GM12878 (cell line): Measurements from ENCODE around the gene CEACAM21. TPM values are rescaled to one million over a fixed set of nuclear protein-coding genes. Genes with fewer than 3 reads are reported as not detected.
A peak's percentile ranks its signal among the peaks of the same experiment; 100 is the strongest.

Source experiments
- CBFB ChIP-seq: IDR thresholded peaks from 2 replicates; pipeline ENCODE4 v1.6.1; 2016; ENCODE audit warnings: antibody characterized with exemption, low read depth
- CREM ChIP-seq: IDR thresholded peaks from 2 replicates; pipeline ENCODE4 v1.6.1; 2014; ENCODE audit warnings: antibody characterized with exemption, low read depth
- EED ChIP-seq: sonication (generic); IDR thresholded peaks from 2 replicates; pipeline ENCODE4 v1.6.1; 2016; ENCODE audit warnings: antibody characterized with exemption, low read depth
- FOXM1 ChIP-seq: IDR thresholded peaks from 2 replicates; pipeline ENCODE4 v1.6.1; 2012; ENCODE audit warnings: low read depth, mild to moderate bottlenecking, inconsistent platforms, low read length, moderate library complexity
- GABPA ChIP-seq: IDR thresholded peaks from 2 replicates; pipeline ENCODE4 v1.6.1; 2014; ENCODE audit warnings: antibody characterized with exemption, low read depth, mild to moderate bottlenecking, inconsistent platforms
- GATAD2B ChIP-seq: fragments of 450-650 bp; conservative IDR thresholded peaks from 2 replicates; pipeline ENCODE4 v1.6.1; 2017; ENCODE audit warnings: low read depth, mild to moderate bottlenecking, moderate library complexity
- IKZF2 ChIP-seq, 2 experiments: fragments of 450-650 bp; IDR thresholded peaks; 2 replicates each; pipeline ENCODE4 v1.6.1; 2017; ENCODE audit warnings: mild to moderate bottlenecking in 2 of 2, moderate library complexity in 2 of 2
- JUND ChIP-seq: IDR thresholded peaks from 2 replicates; pipeline ENCODE4 v1.6.1; 2012; ENCODE audit warnings: low read depth, mild to moderate bottlenecking, low read length, improper control_type of control experiment, moderate library complexity
- KAT2A ChIP-seq: conservative IDR thresholded peaks from 2 replicates; pipeline ENCODE4 v1.6.1; 2011; ENCODE audit warnings: low read depth, low read length; ENCODE audit not compliant: control insufficient read depth
- MTA2 ChIP-seq: fragments of 450-650 bp; IDR thresholded peaks from 2 replicates; pipeline ENCODE4 v1.6.1; 2016; ENCODE audit warnings: low read depth, mild to moderate bottlenecking, moderate library complexity
- NBN ChIP-seq: fragments of 450-650 bp; IDR thresholded peaks from 2 replicates; pipeline ENCODE4 v1.6.1; 2016
- PML ChIP-seq: IDR thresholded peaks from 2 replicates; pipeline ENCODE4 v1.6.1; 2012; ENCODE audit warnings: low read length, inconsistent platforms
- RAD51 ChIP-seq: fragments of 450-650 bp; IDR thresholded peaks from 2 replicates; pipeline ENCODE4 v1.6.1; 2016; ENCODE audit warnings: moderate library complexity, mild to moderate bottlenecking, inconsistent platforms
- SREBF2 ChIP-seq: IDR thresholded peaks from 2 replicates; pipeline ENCODE4 v1.6.1; 2012; ENCODE audit warnings: mild to moderate bottlenecking, low read length
- SRF ChIP-seq, 2 experiments: IDR thresholded peaks; 2 replicates each; pipeline ENCODE4 v1.6.1; 2011; ENCODE audit warnings: low read depth in 2 of 2, low read length in 2 of 2, mild to moderate bottlenecking in 1 of 2, moderate library complexity in 1 of 2
- TBL1XR1 ChIP-seq: IDR thresholded peaks from 2 replicates; pipeline ENCODE4 v1.6.1; 2012; ENCODE audit warnings: low read depth, low read length, improper control_type of control experiment
- ZNF217 ChIP-seq: fragments of 450-650 bp; IDR thresholded peaks from 2 replicates; pipeline ENCODE4 v1.6.1; 2017; ENCODE audit warnings: antibody characterized with exemption, mild to moderate bottlenecking
- ZNF24 ChIP-seq: fragments of 450-650 bp; IDR thresholded peaks from 2 replicates; pipeline ENCODE4 v1.6.1; 2017; ENCODE audit warnings: antibody characterized with exemption, mild to moderate bottlenecking
- ZNF622 ChIP-seq: fragments of 450-650 bp; IDR thresholded peaks from 2 replicates; pipeline ENCODE4 v1.6.1; 2017; ENCODE audit warnings: mild to moderate bottlenecking, inconsistent platforms
- polyA plus RNA-seq, 11 experiments: library from polyadenylated mRNA; depleted of rRNA in 4 of 11; unstranded in 6 of 11; stranded (reverse) in 5 of 11; fragments of >200 nt; fragmentation: Nextera tagmentation in 4 of 11; fragmentation: Illumina TruSeq in 1 of 11; extraction: Ambion mirVana in 4 of 11; extraction: Trizol in 1 of 11; gene quantifications; 1 replicate in 1 of 11; 2 replicates in 10 of 11; pipeline versions ENCODE4 v1.2.1 to v1.2.3, GENCODE V29; 2011 to 2016; ENCODE audit warnings: inconsistent platforms in 2 of 11, missing spikeins in 2 of 11, low read depth in 1 of 11
- total RNA-seq, 4 experiments: library from RNA; depleted of rRNA in 3 of 4; stranded (reverse); fragments of >200 nt in 3 of 4; fragmentation: Illumina TruSeq in 1 of 4; extraction: Trizol in 1 of 4; gene quantifications; 2 replicates each; pipeline versions ENCODE4 v1.2.1 to v1.2.3, GENCODE V29; 2013 to 2021
- TF ChIP-seq, protein P1 (sequence below): fragments of 450-650 bp; IDR thresholded peaks from 2 replicates; pipeline ENCODE4 v1.6.1; 2017; ENCODE audit warnings: low read depth, mild to moderate bottlenecking, moderate library complexity
- TF ChIP-seq, protein P2 (sequence below): IDR thresholded peaks from 2 replicates; pipeline ENCODE4 v1.6.1; 2012; ENCODE audit warnings: improper control_type of control experiment, low read depth, low read length; ENCODE audit not compliant: insufficient replicate concordance
- TF ChIP-seq, protein P3 (sequence below): fragments of 150-350 bp; IDR thresholded peaks from 2 replicates; pipeline ENCODE4 v1.6.1; 2014; ENCODE audit warnings: mild to moderate bottlenecking, low read depth, low read length
- TF ChIP-seq, protein P4 (sequence below): fragments of 450-650 bp; IDR thresholded peaks from 2 replicates; pipeline ENCODE4 v1.6.1; 2016; ENCODE audit warnings: mild to moderate bottlenecking

The CEACAM21 gene
- total and polyA plus RNA-seq, 10 of the 15 experiments (the other 5 are each of a cell fraction or from before 2014, with no cell fraction given) = 0.87 to 13.6 (median 8.1) TPM

DNA sequence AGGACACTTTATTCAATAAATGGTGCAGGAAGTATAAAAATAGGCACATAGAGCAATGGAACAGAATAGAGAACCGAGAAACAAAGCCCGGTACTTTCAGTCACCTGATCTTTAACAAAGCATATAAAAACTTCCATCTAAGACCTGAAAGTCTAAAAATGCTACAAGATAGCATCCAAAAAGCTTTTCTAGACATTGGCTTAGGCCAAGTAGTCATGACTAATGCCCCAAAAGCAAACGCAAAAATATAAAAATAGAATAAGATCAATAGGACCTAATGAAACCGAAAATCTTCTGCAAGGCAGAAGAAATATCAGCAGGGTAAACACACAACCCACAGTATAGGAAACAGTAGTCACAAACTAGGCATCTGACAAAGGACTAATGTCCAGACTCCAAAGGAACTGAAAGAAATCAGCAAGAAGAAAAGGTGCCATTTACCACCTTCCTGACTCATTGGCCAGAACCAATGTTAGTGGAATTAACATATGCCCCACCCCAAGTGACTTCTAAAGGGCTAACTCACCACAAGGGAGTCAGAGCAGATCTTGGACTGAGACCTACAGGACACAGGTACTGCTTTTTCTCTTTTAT is 40.8 kb upstream of the CEACAM21 start (continued):
- TF ChIP-seq, protein P1, sequence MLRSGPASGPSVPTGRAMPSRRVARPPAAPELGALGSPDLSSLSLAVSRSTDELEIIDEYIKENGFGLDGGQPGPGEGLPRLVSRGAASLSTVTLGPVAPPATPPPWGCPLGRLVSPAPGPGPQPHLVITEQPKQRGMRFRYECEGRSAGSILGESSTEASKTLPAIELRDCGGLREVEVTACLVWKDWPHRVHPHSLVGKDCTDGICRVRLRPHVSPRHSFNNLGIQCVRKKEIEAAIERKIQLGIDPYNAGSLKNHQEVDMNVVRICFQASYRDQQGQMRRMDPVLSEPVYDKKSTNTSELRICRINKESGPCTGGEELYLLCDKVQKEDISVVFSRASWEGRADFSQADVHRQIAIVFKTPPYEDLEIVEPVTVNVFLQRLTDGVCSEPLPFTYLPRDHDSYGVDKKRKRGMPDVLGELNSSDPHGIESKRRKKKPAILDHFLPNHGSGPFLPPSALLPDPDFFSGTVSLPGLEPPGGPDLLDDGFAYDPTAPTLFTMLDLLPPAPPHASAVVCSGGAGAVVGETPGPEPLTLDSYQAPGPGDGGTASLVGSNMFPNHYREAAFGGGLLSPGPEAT = peak; percentile 87
- peak; percentile 82 for TF ChIP-seq EED
- TF ChIP-seq CREM = peak; percentile 81; the same call in 1 of the 2 replicates
- 0 out of 4 replicates have a peak, but pooled peaks of 1 of the 2 experiments have one; percentile 49 for TF ChIP-seq SRF (IDR thresholded peaks at IDR 0.05; ENCODE audit: low read depth in 2 of 2, low read length in 2 of 2)
- TF ChIP-seq GABPA = peak; percentile 17; the same call in 1 of the 2 replicates
- TF ChIP-seq NBN = peak; percentile 91
- no peak for TF ChIP-seq ZNF24
- no peak for TF ChIP-seq JUND
- TF ChIP-seq MTA2 = peak; percentile 80
- no peak for TF ChIP-seq SREBF2
- peak; percentile 97 for TF ChIP-seq ZNF217
- TF ChIP-seq, protein P2, sequence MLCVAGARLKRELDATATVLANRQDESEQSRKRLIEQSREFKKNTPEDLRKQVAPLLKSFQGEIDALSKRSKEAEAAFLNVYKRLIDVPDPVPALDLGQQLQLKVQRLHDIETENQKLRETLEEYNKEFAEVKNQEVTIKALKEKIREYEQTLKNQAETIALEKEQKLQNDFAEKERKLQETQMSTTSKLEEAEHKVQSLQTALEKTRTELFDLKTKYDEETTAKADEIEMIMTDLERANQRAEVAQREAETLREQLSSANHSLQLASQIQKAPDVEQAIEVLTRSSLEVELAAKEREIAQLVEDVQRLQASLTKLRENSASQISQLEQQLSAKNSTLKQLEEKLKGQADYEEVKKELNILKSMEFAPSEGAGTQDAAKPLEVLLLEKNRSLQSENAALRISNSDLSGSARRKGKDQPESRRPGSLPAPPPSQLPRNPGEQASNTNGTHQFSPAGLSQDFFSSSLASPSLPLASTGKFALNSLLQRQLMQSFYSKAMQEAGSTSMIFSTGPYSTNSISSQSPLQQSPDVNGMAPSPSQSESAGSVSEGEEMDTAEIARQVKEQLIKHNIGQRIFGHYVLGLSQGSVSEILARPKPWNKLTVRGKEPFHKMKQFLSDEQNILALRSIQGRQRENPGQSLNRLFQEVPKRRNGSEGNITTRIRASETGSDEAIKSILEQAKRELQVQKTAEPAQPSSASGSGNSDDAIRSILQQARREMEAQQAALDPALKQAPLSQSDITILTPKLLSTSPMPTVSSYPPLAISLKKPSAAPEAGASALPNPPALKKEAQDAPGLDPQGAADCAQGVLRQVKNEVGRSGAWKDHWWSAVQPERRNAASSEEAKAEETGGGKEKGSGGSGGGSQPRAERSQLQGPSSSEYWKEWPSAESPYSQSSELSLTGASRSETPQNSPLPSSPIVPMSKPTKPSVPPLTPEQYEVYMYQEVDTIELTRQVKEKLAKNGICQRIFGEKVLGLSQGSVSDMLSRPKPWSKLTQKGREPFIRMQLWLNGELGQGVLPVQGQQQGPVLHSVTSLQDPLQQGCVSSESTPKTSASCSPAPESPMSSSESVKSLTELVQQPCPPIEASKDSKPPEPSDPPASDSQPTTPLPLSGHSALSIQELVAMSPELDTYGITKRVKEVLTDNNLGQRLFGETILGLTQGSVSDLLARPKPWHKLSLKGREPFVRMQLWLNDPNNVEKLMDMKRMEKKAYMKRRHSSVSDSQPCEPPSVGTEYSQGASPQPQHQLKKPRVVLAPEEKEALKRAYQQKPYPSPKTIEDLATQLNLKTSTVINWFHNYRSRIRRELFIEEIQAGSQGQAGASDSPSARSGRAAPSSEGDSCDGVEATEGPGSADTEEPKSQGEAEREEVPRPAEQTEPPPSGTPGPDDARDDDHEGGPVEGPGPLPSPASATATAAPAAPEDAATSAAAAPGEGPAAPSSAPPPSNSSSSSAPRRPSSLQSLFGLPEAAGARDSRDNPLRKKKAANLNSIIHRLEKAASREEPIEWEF = peak; percentile 83
- peak; percentile 89 for TF ChIP-seq IKZF2 (IDR thresholded peaks at IDR 0.05)
- no peak; the same call in 1 of the 2 replicates for TF ChIP-seq CBFB
- TF ChIP-seq RAD51 = peak; percentile 88
- no peak; the same call in 1 of the 2 replicates for TF ChIP-seq GATAD2B
- TF ChIP-seq, protein P3, sequence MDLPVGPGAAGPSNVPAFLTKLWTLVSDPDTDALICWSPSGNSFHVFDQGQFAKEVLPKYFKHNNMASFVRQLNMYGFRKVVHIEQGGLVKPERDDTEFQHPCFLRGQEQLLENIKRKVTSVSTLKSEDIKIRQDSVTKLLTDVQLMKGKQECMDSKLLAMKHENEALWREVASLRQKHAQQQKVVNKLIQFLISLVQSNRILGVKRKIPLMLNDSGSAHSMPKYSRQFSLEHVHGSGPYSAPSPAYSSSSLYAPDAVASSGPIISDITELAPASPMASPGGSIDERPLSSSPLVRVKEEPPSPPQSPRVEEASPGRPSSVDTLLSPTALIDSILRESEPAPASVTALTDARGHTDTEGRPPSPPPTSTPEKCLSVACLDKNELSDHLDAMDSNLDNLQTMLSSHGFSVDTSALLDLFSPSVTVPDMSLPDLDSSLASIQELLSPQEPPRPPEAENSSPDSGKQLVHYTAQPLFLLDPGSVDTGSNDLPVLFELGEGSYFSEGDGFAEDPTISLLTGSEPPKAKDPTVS = no peak
- TF ChIP-seq KAT2A = no peak
- peak; percentile 82 for TF ChIP-seq PML
- TF ChIP-seq TBL1XR1 = peak; percentile 62; the same call in 1 of the 2 replicates
- TF ChIP-seq FOXM1 = peak; percentile 91
- TF ChIP-seq, protein P4, sequence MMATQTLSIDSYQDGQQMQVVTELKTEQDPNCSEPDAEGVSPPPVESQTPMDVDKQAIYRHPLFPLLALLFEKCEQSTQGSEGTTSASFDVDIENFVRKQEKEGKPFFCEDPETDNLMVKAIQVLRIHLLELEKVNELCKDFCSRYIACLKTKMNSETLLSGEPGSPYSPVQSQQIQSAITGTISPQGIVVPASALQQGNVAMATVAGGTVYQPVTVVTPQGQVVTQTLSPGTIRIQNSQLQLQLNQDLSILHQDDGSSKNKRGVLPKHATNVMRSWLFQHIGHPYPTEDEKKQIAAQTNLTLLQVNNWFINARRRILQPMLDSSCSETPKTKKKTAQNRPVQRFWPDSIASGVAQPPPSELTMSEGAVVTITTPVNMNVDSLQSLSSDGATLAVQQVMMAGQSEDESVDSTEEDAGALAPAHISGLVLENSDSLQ = 0 out of 2 replicates have a peak, but pooled peaks have one; percentile 19
- TF ChIP-seq ZNF622 = no peak
